GM12875 (cell line): ENCODE measurements around the gene ATP5PO.

Experiments
- H3K4me3 ChIP-seq: one replicate; pipeline ENCODE4 v1.5.1; 2011; ENCODE audit warnings: low read depth, low read length, control low read depth
- TF ChIP-seq, protein P1 (sequence below): IDR thresholded peaks from 2 replicates; pipeline ENCODE4 v1.5.1; 2011; ENCODE audit warnings: low read depth, mild to moderate bottlenecking, control low read depth, inconsistent platforms, low read length, moderate library complexity, borderline replicate concordance; ENCODE audit not compliant: insufficient read depth

ATP5PO gene

DNA sequence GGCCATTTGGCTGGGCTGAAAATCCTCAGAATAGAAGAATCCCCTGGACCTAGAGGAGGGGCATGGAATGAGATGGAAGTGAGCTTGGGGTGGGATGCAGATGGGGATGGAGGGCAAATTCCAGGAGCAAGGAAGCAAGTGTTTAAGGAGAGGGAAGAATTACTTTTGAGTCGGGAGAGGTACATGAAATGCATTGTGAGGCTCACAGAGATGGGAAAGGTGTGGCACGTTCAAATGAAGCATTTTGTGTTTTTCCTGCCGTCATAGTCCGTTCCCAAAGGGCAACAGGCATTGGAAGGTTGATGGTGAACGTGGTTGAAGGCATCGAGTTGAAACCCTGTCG lies 30.5 kb downstream of the ATP5PO start:
- TF ChIP-seq, protein P1, sequence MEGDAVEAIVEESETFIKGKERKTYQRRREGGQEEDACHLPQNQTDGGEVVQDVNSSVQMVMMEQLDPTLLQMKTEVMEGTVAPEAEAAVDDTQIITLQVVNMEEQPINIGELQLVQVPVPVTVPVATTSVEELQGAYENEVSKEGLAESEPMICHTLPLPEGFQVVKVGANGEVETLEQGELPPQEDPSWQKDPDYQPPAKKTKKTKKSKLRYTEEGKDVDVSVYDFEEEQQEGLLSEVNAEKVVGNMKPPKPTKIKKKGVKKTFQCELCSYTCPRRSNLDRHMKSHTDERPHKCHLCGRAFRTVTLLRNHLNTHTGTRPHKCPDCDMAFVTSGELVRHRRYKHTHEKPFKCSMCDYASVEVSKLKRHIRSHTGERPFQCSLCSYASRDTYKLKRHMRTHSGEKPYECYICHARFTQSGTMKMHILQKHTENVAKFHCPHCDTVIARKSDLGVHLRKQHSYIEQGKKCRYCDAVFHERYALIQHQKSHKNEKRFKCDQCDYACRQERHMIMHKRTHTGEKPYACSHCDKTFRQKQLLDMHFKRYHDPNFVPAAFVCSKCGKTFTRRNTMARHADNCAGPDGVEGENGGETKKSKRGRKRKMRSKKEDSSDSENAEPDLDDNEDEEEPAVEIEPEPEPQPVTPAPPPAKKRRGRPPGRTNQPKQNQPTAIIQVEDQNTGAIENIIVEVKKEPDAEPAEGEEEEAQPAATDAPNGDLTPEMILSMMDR = no peak
- no peak overlapping the region for H3K4me3 ChIP-seq

DNA sequence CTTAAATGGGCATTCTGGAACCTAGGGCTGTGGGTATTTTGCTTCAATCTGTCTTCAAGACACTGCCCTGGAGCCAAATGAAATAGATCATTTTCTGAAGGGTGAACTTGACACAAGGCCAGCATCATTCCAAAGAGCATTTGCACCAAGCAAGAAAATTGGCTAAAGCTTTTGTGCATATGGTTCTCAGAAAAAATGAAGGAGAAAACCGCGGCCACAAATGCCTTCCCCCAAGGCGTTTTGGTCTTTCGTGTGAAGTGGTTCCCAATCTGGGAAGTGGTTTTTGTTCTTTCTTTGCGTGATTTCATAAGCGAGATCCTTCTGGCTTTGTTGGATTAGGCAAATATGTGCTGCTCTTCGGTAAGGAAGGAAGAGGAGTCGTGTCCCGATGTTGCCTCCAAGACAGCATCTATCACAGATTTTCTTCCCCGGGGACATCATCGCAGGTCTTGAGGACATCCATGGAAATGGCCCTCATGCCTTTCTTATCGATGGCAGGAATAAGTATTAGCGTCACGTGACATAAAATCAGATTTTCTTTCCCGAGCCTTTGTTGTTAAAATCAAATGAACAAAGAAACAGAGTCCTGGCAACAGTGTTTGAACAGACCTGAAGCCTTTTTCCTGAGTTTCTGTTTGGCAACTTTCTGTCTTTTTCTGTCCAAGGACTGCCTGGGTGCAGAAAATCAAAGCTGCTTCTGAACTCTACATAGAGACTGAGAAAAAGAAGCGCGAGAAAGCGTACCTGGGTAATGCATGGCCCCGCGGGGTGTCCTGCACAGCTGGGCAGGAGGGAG lies 31.0 kb downstream of the ATP5PO start:
- TF ChIP-seq, protein P1 = no peak
- H3K4me3 ChIP-seq = no peak overlapping the region

DNA sequence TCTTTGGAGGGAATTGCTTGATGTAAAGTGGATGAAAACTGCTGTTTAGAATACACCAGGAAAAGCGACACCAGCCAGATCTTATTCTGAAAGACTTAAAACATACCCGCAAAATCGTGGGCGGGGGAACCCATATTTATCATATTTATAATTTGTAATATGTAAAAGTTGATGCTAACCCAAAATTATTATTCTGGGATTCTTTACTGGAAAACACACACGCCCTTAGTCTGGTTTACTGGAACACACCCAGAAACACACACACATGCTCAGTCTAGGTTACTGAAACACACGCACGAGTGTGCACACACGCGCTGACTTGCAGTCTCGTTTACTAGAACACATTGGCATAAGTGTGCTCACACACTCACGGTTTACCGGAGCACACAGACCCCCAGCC lies 32.5 kb downstream of the ATP5PO start:
- TF ChIP-seq, protein P1 = no peak
- H3K4me3 ChIP-seq = no peak overlapping the region

DNA sequence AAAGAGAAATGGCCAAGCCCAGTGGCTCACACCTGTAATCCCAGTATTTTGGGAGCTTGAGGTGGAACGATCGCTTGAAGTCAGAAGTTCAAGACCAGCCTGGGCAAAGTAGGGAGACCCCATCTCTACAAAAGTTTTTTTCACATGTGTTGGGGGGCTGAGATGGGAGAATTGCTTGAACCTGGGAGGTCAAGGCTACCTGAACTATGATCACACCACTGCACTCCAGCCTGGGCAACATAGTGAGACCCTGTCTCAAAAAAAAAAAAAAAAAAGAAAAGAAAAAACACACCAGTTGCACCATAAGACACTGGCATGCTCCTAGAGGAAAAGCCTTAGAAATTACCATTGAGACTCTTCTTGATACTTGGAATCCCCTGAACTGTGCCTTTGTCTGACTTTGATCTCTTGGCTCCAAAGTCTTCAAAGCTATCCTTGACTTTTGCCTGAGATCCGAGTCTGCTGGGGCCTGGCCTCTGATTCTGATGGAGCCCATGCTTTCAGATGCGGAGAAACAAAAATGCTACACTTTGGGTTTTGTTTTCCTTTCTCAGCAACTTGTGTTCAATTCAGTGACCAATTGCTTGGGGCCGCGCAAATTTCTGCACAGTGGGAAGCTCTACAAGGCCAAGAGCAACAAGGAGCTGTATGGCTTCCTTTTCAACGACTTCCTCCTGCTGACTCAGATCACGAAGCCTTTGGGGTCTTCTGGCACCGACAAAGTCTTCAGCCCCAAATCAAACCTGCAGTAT lies 33.7 kb downstream of the ATP5PO start:
- TF ChIP-seq, protein P1 = no peak

DNA sequence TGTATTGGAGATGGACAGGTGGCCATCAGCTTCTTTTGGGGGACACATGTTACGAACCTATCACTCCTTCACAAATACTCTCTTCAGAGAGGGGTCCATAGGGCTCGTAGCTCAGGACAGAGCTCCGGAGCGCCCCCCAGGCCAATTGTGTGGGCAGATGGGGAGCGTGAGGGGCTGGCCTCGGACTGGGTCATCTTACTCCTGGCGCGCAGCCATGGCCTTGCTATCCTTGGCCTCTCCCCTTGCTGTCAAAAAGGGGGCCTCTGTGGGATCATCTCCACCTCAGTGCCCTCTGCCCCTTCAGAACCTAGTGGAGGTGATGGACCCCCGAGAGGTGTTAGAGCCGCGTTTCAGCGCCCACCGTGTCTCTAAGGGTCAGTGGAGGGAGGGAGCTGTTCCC lies 35.0 kb downstream of the ATP5PO start:
- TF ChIP-seq, protein P1 = no peak
- H3K4me3 ChIP-seq = no peak overlapping the region

More for the DNA sequence above, 33.7 kb downstream of the ATP5PO start:
- no peak overlapping the region for H3K4me3 ChIP-seq

DNA sequence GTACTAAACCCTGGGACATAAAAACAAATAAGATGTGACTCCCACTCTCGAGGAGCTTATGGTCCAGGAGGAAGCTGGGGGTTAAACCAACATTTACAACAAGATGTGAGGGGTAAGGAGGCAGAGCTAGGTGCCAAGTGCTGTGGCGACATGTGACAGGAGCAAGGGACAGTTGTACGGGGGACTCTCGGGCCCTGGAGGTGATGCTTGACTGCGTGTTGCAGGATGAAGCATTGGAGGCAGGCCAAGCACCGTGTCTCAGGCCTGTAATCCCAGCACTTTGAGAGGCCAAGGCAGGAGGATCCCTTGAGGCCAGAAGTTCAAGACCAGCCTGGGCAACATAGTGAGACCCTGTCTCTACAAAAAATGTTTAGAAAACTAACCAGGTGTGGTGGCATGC lies 36.8 kb downstream of the ATP5PO start:
- TF ChIP-seq, protein P1 = no peak
- H3K4me3 ChIP-seq = no peak overlapping the region
